Measurements from ENCODE around the gene LRRC26.

GRCh38 chr9:137174722-137175293, 5.0 kb upstream of the LRRC26 start:
- TF ChIP-seq CTCF (IDR thresholded peaks at IDR 0.05) (no peak), POLR2A (IDR thresholded peaks at IDR 0.05) (no peak)
